Measurements from ENCODE around the gene DZANK1.

DNA sequence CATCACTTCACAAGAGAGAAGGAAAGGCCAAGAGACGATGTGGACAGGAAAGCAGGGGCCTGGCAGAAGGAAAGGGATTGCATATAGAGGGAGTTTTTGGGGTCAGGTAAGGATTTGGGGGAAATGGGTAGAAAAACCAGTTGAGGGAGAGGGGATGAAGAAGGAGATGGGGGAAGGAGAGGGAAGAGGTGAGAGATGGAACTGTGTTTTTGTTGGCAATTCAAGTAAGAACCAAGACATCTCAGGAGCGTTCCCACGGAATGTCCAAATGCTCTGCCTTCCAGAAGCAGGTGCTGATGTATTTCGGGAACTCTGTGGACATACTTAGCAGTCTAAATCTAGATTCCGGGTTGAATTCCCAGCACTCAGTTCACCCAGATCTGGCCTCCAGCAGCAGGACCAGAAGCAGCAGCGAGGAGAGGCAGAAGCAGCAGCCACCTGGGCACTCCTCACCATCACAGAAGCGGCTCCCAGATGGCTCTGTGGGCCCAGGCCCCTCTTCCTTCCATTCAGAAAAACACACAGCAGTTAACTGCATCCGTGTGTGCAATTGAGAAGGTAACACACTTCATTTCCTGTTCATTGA is 88.8 kb downstream of the DZANK1 start:
- TF ChIP-seq, protein P1, sequence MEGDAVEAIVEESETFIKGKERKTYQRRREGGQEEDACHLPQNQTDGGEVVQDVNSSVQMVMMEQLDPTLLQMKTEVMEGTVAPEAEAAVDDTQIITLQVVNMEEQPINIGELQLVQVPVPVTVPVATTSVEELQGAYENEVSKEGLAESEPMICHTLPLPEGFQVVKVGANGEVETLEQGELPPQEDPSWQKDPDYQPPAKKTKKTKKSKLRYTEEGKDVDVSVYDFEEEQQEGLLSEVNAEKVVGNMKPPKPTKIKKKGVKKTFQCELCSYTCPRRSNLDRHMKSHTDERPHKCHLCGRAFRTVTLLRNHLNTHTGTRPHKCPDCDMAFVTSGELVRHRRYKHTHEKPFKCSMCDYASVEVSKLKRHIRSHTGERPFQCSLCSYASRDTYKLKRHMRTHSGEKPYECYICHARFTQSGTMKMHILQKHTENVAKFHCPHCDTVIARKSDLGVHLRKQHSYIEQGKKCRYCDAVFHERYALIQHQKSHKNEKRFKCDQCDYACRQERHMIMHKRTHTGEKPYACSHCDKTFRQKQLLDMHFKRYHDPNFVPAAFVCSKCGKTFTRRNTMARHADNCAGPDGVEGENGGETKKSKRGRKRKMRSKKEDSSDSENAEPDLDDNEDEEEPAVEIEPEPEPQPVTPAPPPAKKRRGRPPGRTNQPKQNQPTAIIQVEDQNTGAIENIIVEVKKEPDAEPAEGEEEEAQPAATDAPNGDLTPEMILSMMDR (IDR thresholded peaks at IDR 0.05): no peak
- TF ChIP-seq POLR2A (IDR thresholded peaks at IDR 0.05): no peak
- TF ChIP-seq POLR2AphosphoS5 (IDR thresholded peaks at IDR 0.05): no peak

All from breast epithelium (tissue), 3 donors.